ENCODE measurements around the gene NCR2.

DNA sequence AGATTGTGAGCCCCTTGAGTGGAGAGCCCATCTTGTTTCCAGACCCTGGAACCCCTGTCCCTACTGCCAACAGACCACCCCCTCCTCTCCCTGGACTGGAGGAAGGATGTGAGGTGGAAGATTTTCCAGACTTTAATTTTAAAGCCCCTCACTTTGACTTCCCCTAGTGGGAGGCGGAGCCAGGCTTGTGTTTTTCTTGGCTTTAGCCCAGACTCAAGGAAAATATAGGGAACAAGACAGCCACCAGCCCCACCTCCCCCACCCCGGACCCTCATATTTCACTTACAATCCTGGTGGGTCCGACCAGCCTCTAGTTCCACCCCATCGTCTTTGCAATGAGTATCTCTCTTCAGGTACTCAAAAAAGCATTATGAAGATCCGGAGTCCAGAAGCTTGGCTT is 40.8 kb downstream of the NCR2 start:
- TF ChIP-seq TARDBP (IDR thresholded peaks at IDR 0.05) (no peak), BHLHE40 (IDR thresholded peaks at IDR 0.05; ENCODE audit: borderline replicate concordance) (no peak), SUZ12 (IDR thresholded peaks at IDR 0.05) (no peak), ZNF384 (IDR thresholded peaks at IDR 0.05) (no peak), HDGF (IDR thresholded peaks at IDR 0.05; ENCODE audit: borderline replicate concordance) (no peak)
